ENCODE data around the gene SHD. TPM values are rescaled to one million over a fixed set of nuclear protein-coding genes. Genes with fewer than 3 reads are reported as not detected.

The SHD gene
- total and polyA plus RNA-seq, 2 of the 4 experiments (the other 2 are of a cell fraction), result not detected

GRCh38 chr19:4303819-4304537 is 24.9 kb downstream of the SHD start (continued):
- TF ChIP-seq USF2 (IDR thresholded peaks at IDR 0.05; ENCODE audit: low read depth, low read length), result no peak

GRCh38 chr19:4304538-4305256 is 25.6 kb downstream of the SHD start, which contains the start of gene FSD1:
Gene FSD1 (plus strand): TSS chr19:4304598. CDS start chr19:4304747, 149 bp downstream.
- Histone ChIP-seq H4K20me1 (ENCODE audit: insufficient read depth, low read length) (no peaks in the 10 kb centered on the region), H3K79me1 (ENCODE audit: low read depth in 1 of 2, low read length in 2 of 2) (peaks cover 0 to 3% of the 10 kb centered on the region in 2 experiments; a peak in 1 of 4 replicates), H2BK5ac (ENCODE audit: low read depth, low read length, poor library complexity, severe bottlenecking) (no peak within 1 kb of the TSS), H3K9me1 (ENCODE audit: insufficient read depth, low read length) (peaks cover 6% of the 10 kb centered on the region; the same call in 1 of the 2 replicates), H2BK120ac (ENCODE audit: low read depth, low read length) (no peak within 1 kb of the TSS), H2AFZ (replicated peaks; ENCODE audit: low read length, poor library complexity) (peak within 1 kb of the TSS; percentile 79), H3K27me3 (ENCODE audit: control insufficient read depth, insufficient read depth, low read length) (no peaks in the 10 kb centered on the region), H3K4ac (ENCODE audit: low read depth, low read length) (no peak within 1 kb of the TSS), H3K4me3 (ENCODE audit: insufficient read depth, low read depth, low read length) (peak within 1 kb of the TSS; percentile 47), H3K18ac (ENCODE audit: low read depth, low read length) (no peak within 1 kb of the TSS), H3K9ac (ENCODE audit: low read depth, low read length) (no peak within 1 kb of the TSS), H2BK15ac (ENCODE audit: low read depth, low read length) (no peak within 1 kb of the TSS), H2AK5ac (ENCODE audit: low read depth, low read length) (no peak within 1 kb of the TSS), H4K8ac (ENCODE audit: low read depth in 2 of 2, low read length in 2 of 2) (peak within 1 kb of the TSS; percentile 12 to 84; a peak in 3 of 4 replicates), H2BK20ac (ENCODE audit: low read depth, low read length) (no peak within 1 kb of the TSS), H3K23ac (ENCODE audit: low read depth, low read length) (no peak within 1 kb of the TSS), H3K36me3 (ENCODE audit: control insufficient read depth, insufficient read depth, low read length) (peaks cover 2% of the 10 kb centered on the region; the same call in 1 of the 2 replicates), H4K5ac (ENCODE audit: low read depth, low read length) (no peak within 1 kb of the TSS), H3K14ac (replicated peaks; ENCODE audit: low read depth, low read length) (no peak within 1 kb of the TSS), H3K4me2 (ENCODE audit: low read depth, low read length) (peak within 1 kb of the TSS; percentile 70), H2AK9ac (replicated peaks; ENCODE audit: low read depth, low read length, poor library complexity) (peak within 1 kb of the TSS; percentile 52), H3K27ac (ENCODE audit: insufficient read depth, low read length) (no peak within 1 kb of the TSS; the same call in 1 of the 2 replicates), H4K91ac (ENCODE audit: insufficient read depth, low read depth, low read length) (no peak within 1 kb of the TSS), H3K56ac (ENCODE audit: extremely low read depth, insufficient read depth, low read length) (no peak within 1 kb of the TSS; the same call in 1 of the 2 replicates), H3K9me3 (ENCODE audit: control insufficient read depth, insufficient read depth, low read length) (no peaks in the 10 kb centered on the region), H3K4me1 (ENCODE audit: control insufficient read depth, insufficient read depth, low read length) (no peaks in the 10 kb centered on the region)
- 5% methylated on average over 10 of the region's 63 CpGs; no CpG with 5 or more reads in 1 of the 2 experiments for WGBS, 2 experiments (ENCODE audit: extremely low coverage in 2 of 2, insufficient read length in 1 of 2)
- dilution Hi-C loops (cut with HindIII; ENCODE audit: low sequenced_read_pairs, unreplicated experiment) (no loop called here), intact Hi-C loops (cut with micrococcal nuclease) (no loop called here), in situ Hi-C loops (cut with MboI; ENCODE audit: low sequenced_read_pairs) (no loop called here)
- BruUV-seq (replicated peaks), result no TSS peak
- ChIA-PET CTCF (no interaction called here), POLR2A (ENCODE audit: unreplicated experiment) (interaction anchor here (0.6 kb wide), 1 partner anchor 30 kb away, joined by 4 read pairs; no protein-coding TSS in a partner anchor)
- peak; percentile 99 for ATAC-seq (ENCODE audit: low read depth)
- TF ChIP-seq MAZ (IDR thresholded peaks at IDR 0.05; ENCODE audit: borderline replicate concordance, low read depth, low read length), result 0 out of 2 replicates have a peak, but pooled peaks have one; percentile 33
- TF ChIP-seq SMC3 (IDR thresholded peaks at IDR 0.05; ENCODE audit: low read depth, low read length), result no peak
- no peak for TF ChIP-seq POLR2A (IDR thresholded peaks at IDR 0.05; ENCODE audit: low read depth, low read length)
- DNase-seq, result peak; percentile 40
